Thymus (tissue), 11 donors: Measurements from ENCODE around the gene RARS1. TPM values are rescaled to one million over a fixed set of nuclear protein-coding genes. Genes with fewer than 3 reads are reported as not detected.

Experiments
- DNase-seq, 9 donors: peaks; one replicate each; pipeline ENCODE4 v3.0.0-alpha.2; 2013; ENCODE audit warnings: low spot score in 9 of 9, low read depth in 6 of 9, missing footprints in 1 of 9
- H3K27ac ChIP-seq, 2 donors: one replicate each; pipeline ENCODE4 v1.5.1; 2013; ENCODE audit warnings: control low read depth in 1 of 2, low read depth in 1 of 2, low read length in 1 of 2, mild to moderate bottlenecking in 1 of 2, moderate library complexity in 1 of 2
- H3K27me3 ChIP-seq, 2 donors: one replicate each; pipeline ENCODE4 v1.5.1; 2013; ENCODE audit warnings: low read length in 1 of 2; ENCODE audit not compliant: control insufficient read depth in 2 of 2, insufficient read depth in 1 of 2
- H3K36me3 ChIP-seq, 2 donors: one replicate each; pipeline ENCODE4 v1.5.1; 2013; ENCODE audit warnings: low read length in 1 of 2, mild to moderate bottlenecking in 1 of 2, moderate library complexity in 1 of 2; ENCODE audit not compliant: control insufficient read depth in 2 of 2, insufficient read depth in 2 of 2
- H3K4me1 ChIP-seq, 2 donors: one replicate each; pipeline ENCODE4 v1.5.1; 2013; ENCODE audit warnings: low read length in 2 of 2; ENCODE audit not compliant: control insufficient read depth in 2 of 2, insufficient read depth in 2 of 2
- H3K4me3 ChIP-seq, 2 donors: one replicate each; pipeline ENCODE4 v1.5.1; 2013; ENCODE audit warnings: low read length in 2 of 2, control low read depth in 1 of 2, mild to moderate bottlenecking in 1 of 2
- H3K9me3 ChIP-seq, 2 donors: one replicate each; pipeline ENCODE4 v1.5.1; 2013; ENCODE audit warnings: low read length in 1 of 2, mild to moderate bottlenecking in 1 of 2; ENCODE audit not compliant: control insufficient read depth in 2 of 2, insufficient read depth in 1 of 2
- WGBS: extraction: QIAGEN DNeasy Blood & Tissue Kit; methylation state at CpG from one replicate; pipeline ENCODE4 v1.1.7; 2013; 5-methylcytosine and 5-hydroxymethylcytosine counted together
- polyA plus RNA-seq: library from polyadenylated mRNA; stranded (reverse); fragments of 200-250 nt; gene quantifications from one replicate; pipeline ENCODE4 v1.2.3, GENCODE V29; 2013
- total RNA-seq: library from RNA; stranded (reverse); fragments of 120-200 nt; gene quantifications from one replicate; pipeline ENCODE4 v1.2.4, GENCODE V29; 2013
- donor health status: healthy.

RARS1 gene
- total and polyA plus RNA-seq, 2 donors, result 42.1 to 67.4 TPM

DNA sequence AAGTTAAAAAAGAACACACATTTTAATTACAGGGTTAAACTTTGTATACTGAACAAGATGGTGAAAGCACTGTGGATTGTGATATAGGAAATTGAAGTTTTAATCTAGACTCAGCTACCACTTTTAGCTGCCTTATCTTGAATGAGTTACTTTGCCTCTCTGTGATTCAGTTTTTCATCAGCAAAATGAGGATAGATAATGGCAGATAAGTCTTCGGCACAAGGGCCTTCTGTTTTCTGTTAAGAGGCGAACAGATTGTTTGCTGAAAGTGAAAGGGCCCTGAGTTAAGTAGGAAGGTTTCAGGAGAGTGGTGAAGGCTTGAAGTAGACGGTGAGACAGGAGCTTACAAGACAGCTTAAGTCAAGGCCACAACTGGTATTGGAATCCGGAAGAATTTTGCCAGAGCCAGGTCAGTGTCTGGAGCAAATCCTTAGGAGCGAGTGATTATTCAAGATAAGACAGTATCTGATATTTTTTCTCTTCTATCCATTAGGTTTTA lies 7.8 kb downstream of the RARS1 start:
- no peak for DNase-seq
- H3K4me3 ChIP-seq, result no peak overlapping the region
- H3K9me3 ChIP-seq, result no peaks in the 10 kb centered on the region
- H3K27ac ChIP-seq, result no peak overlapping the region
- no peaks in the 10 kb centered on the region for H3K27me3 ChIP-seq
- peaks cover 20 to 77% of the 10 kb centered on the region in 2 donors for H3K36me3 ChIP-seq
- H3K4me1 ChIP-seq, result no peaks in the 10 kb centered on the region
- 98% methylated on average over 5 of the region's 5 CpGs for WGBS

DNA sequence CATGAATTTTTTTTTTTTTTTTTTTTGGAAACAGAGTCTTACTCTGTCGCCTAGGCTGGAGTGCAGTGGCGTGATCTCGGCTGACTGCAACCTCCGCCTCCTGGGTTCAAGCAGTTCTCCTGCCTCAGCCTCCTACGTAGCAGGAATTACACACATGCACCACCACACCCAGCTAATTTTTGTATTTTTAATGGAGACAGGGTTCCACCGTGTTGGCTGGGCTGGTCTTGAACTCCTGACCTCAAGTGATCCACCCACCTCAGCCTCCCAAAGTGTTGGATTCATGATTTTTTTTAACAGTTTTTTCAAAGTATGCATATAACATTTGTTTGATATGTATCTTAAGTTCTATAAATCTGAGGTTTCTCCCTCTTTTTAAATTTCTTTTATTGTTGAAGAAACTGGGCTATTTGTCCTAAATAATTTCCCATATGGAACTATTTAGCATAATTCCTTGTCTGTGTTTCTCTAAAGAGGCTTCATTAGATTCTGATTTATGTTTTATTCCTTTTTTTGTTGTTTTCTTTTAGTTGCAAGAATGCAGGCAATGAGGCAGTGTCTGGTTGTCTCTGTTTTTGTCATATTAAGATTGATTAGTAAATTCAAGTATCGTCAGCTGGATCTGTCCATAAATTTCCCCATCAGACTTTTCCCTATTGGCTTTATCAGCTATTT lies 16.4 kb downstream of the RARS1 start:
- DNase-seq, result no peak
- no peak overlapping the region for H3K4me3 ChIP-seq
- H3K9me3 ChIP-seq, result no peaks in the 10 kb centered on the region
- no peaks in the 10 kb centered on the region for H3K27me3 ChIP-seq
- H3K27ac ChIP-seq, result no peak overlapping the region
- 93% methylated on average over 7 of the region's 7 CpGs for WGBS
- peaks cover 19 to 47% of the 10 kb centered on the region in 2 donors for H3K36me3 ChIP-seq
- no peaks in the 10 kb centered on the region for H3K4me1 ChIP-seq

DNA sequence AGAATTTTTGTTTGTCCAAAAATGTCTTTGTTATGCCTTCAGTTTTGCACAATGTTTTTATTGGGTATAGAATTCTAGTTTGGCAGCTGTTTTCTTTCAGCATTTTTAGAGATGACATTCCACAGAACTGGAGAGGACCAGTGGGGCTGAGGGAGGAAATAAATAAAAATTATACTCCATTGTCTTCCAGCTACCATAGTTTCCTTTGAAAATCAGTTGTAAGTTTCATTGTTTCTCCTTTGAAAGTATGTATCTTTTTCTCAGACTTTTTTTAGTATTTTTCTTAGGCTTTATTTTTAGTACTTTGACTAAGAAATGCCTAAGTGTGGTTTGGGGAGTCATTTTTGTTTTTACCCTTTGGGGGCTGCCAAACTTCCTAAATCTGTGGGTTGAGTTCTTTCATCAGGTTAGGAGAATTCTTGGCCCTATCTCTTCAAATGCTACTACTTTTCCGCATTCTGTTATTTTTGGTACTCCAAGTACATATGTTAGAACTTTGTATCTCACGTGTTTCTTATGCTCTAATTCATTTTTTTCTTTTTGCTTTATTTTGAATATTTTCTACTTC lies 27.7 kb downstream of the RARS1 start:
- WGBS, result over 99% methylated on average over 2 of the region's 2 CpGs
- peaks cover 43 to 85% of the 10 kb centered on the region in 2 donors for H3K36me3 ChIP-seq
- peaks cover 0 to 5% of the 10 kb centered on the region in 2 donors for H3K9me3 ChIP-seq
- no peak overlapping the region for H3K27ac ChIP-seq
- DNase-seq, result no peak
- H3K4me1 ChIP-seq, result no peaks in the 10 kb centered on the region
- no peak overlapping the region for H3K4me3 ChIP-seq
- no peaks in the 10 kb centered on the region for H3K27me3 ChIP-seq

DNA sequence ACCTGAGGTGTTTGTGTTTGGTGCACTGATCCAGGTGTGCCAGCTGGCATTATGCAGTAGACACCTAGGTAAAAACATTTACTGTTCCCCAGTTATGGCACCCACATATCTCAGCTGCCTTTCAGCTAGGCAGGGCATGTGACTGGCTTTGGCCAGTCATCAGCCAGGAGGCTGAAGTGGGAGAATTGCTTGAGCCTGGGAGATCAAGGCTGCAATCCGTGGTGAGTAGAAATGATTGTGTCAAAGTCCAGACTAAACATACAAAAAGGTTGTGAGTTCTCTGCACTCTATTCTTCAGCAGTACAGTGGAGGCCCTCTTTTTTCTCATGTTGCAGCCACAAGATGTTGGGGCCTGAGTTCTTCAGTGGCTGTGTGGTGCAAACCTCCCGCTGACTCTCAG lies 39.6 kb downstream of the RARS1 start:
- H3K4me1 ChIP-seq, result peaks cover 0 to 2% of the 10 kb centered on the region in 2 donors
- peaks cover 25 to 28% of the 10 kb centered on the region in 2 donors for H3K27me3 ChIP-seq
- H3K36me3 ChIP-seq, result peaks cover 0 to 6% of the 10 kb centered on the region in 2 donors
- 93% methylated on average over 2 of the region's 2 CpGs for WGBS
- H3K4me3 ChIP-seq, result no peak overlapping the region
- no peak for DNase-seq
- H3K9me3 ChIP-seq, result peaks cover 0 to 12% of the 10 kb centered on the region in 2 donors
- no peak overlapping the region for H3K27ac ChIP-seq

DNA sequence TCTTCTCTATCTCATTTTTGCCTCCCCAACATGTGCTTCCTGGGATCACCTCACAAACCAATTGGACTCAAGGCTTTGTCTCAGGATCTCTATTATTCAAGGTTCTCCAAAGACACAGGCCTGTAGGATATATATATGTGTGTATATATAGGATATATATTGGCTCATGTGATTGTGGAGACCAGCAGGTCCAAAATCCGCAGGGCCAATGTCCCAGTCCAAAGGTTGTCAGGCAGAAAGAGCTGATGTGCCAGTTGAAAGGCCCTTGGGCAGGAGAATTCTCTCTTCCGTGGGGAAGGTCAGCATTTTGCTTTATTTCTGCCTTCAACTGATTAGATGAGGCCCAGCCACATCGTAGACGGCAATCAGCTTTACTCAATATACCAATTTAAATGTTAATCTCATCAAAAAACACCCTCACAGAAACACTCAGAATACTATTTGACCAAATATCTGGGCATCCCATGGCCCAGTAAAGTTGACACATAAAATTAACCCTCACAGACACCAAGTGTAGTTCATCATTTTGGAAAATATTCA lies 41.6 kb downstream of the RARS1 start:
- H3K4me3 ChIP-seq, result no peak overlapping the region
- H3K27ac ChIP-seq, result no peak overlapping the region
- peaks cover 0 to 12% of the 10 kb centered on the region in 2 donors for H3K9me3 ChIP-seq
- H3K4me1 ChIP-seq, result peaks cover 0 to 2% of the 10 kb centered on the region in 2 donors
- H3K27me3 ChIP-seq, result peaks cover 32 to 42% of the 10 kb centered on the region in 2 donors
- DNase-seq, result no peak
- peaks cover 0 to 3% of the 10 kb centered on the region in 2 donors for H3K36me3 ChIP-seq
- 92% methylated on average over 4 of the region's 4 CpGs for WGBS

DNA sequence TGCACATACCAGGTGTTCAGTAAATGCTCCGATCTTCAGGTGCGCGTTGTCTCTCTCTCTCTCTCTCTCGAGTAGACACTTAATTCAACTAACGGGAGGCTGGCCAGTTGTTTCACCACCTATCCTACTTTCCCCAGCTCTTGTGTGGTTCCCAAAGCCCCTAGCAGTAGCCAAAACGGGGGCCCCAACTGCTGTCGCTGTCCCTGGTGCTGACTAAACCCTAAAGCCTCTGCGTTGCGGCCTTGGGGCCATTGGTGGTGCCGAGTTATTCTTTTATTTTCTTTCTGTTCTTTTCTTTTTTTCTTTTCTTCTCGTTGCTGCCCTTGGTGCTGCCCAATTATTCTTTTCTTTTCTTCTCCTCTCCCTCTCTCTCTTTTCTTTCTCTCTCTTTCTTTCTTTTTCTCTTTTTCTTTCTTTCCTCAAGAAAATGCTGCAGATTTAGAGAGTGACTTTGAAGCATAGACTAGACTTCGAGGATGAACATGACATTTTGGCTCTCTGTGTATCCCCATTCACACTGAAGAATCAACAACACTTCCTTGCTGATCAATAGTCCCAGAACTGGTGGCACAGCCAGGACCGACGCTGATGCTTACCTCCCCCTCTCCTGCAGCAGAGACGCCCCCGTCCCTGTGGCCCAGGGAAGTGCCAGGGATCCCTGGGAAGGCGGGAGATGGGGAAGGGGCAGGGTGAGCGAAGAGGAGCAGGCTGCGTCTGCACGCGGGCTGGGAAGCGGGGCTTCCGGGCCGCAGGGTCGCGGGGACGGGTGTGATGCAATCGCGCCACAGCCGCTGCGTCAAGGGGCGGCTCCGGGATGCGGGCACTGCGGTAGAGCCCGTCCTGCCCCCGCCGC lies 42.5 kb downstream of the RARS1 start, which contains the start of gene FBLL1:
FBLL1 (plus strand) TSS at position 785 of the 853 bp plus-strand sequence. CDS start 200 bp downstream, outside the sequence.
- peaks cover 0 to 3% of the 10 kb centered on the region in 2 donors for H3K36me3 ChIP-seq
- peaks cover 0 to 2% of the 10 kb centered on the region in 2 donors for H3K4me1 ChIP-seq
- peaks cover 32 to 43% of the 10 kb centered on the region in 2 donors for H3K27me3 ChIP-seq
- DNase-seq, result peak in 8 of 9 donors; percentile 16 to 68 (median 28)
- H3K9me3 ChIP-seq, result peaks cover 0 to 12% of the 10 kb centered on the region in 2 donors
- WGBS, result 17% methylated on average over 38 of the region's 38 CpGs
- H3K27ac ChIP-seq, result no peak within 1 kb of the TSS
- peak within 1 kb of the TSS in 1 of 2 donors; percentile 46 for H3K4me3 ChIP-seq

DNA sequence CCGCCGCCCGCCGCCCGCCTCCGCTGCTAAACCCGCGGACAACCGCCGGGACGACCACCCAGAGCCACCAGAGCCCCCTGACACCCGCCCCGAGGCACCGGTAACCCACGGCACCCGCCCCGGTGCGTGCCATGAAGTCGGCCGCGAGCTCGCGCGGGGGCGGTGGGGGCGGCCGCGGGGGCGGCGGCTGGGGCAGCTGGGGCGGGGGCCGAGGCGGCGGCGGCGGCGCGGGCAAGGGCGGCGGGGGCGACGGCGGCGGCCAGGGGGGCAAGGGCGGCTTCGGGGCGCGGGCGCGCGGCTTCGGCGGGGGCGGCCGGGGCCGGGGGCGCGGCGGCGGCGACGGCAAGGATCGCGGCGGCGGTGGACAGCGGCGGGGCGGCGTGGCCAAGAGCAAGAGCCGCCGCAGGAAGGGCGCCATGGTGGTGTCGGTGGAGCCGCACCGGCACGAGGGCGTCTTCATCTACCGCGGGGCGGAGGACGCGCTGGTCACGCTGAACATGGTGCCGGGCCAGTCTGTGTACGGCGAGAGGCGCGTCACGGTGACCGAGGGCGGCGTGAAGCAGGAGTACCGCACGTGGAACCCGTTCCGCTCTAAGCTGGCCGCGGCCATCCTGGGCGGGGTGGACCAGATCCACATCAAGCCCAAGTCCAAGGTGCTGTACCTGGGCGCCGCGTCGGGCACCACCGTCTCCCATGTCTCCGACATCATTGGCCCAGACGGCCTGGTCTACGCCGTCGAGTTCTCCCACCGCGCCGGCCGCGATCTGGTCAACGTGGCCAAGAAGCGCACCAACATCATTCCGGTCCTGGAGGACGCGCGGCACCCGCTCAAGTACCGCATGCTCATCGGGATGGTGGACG lies 43.3 kb downstream of the RARS1 start:
- Histone ChIP-seq H3K9me3 (peaks cover 0 to 12% of the 10 kb centered on the region in 2 donors), H3K27ac (no peak overlapping the region), H3K27me3 (peaks cover 32 to 43% of the 10 kb centered on the region in 2 donors), H3K36me3 (no peaks in the 10 kb centered on the region), H3K4me3 (peak overlapping the region in 1 of 2 donors; percentile 46), H3K4me1 (peaks cover 0 to 2% of the 10 kb centered on the region in 2 donors)
- 19% methylated on average over 124 of the region's 125 CpGs for WGBS
- DNase-seq, result no peak

DNA sequence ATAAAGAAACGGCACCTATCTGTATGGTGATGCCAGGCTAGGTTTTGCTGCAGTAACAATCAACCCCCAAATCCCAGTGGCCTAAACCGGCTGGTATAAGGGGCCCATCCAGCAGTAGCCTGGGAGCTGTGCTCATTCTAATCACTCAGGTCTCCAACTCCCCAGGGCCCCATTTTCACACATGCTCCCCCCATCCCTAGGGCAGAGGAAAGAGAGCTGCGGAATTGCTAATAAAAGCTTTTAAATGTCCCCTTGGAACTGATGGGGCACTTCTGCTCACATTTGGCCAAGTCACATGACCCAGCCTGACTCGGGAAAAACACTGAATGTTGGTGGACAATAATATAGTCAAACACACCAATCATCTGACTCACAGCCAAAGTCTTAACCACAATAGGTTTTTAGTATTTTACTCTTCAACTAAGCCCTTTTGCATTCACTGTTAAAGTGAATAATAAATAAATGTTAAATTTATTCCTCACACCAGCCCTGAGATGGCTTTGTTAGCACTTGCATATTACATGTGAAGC lies 44.4 kb downstream of the RARS1 start:
- peaks cover 32 to 43% of the 10 kb centered on the region in 2 donors for H3K27me3 ChIP-seq
- 80% methylated on average over 4 of the region's 4 CpGs for WGBS
- no peaks in the 10 kb centered on the region for H3K36me3 ChIP-seq
- no peak overlapping the region for H3K4me3 ChIP-seq
- H3K27ac ChIP-seq, result no peak overlapping the region
- peaks cover 0 to 12% of the 10 kb centered on the region in 2 donors for H3K9me3 ChIP-seq
- DNase-seq, result no peak
- H3K4me1 ChIP-seq, result peaks cover 0 to 2% of the 10 kb centered on the region in 2 donors
